GM19043 (cell line): ENCODE results near the gene LHFPL6.
"Not testable (repeated sequence)": the region's sequence is repeated elsewhere in the genome, so short reads cannot be mapped to it uniquely, and the experiment has no call there.

ENCODE experiments used
- ATAC-seq: cut with Tn5 transposase; IDR thresholded peaks from one replicate; pipeline ENCODE4 v1.9.1; 2021; ENCODE audit warnings: low read depth; ENCODE audit not compliant: unreplicated experiment

The LHFPL6 gene

GRCh38 chr13:39365879-39366278 lies 237.1 kb downstream of the LHFPL6 start:
- no peak for ATAC-seq

- ATAC-seq: no peak
Observed at GRCh38 chr13:39364947-39365468, 238.0 kb downstream of the LHFPL6 start.

- ATAC-seq: no peak
Observed at GRCh38 chr13:39363382-39363772, 239.6 kb downstream of the LHFPL6 start.

- ATAC-seq: no peak
Observed at GRCh38 chr13:39362652-39363381, 240.2 kb downstream of the LHFPL6 start.

- ATAC-seq: no peak
Observed at GRCh38 chr13:39353988-39354387, 249.0 kb downstream of the LHFPL6 start.

- ATAC-seq: no peak
Observed at GRCh38 chr13:39350461-39350881, 252.5 kb downstream of the LHFPL6 start.

GRCh38 chr13:39349391-39349960 lies 253.5 kb downstream of the LHFPL6 start:
- ATAC-seq: no peak

GRCh38 chr13:39347926-39348901 lies 254.8 kb downstream of the LHFPL6 start:
- no peak for ATAC-seq

GRCh38 chr13:39345982-39346381 lies 257.0 kb downstream of the LHFPL6 start:
- no peak for ATAC-seq

GRCh38 chr13:39341251-39341650 lies 261.7 kb downstream of the LHFPL6 start:
- ATAC-seq: no peak

- not testable (repeated sequence) for ATAC-seq
Observed at GRCh38 chr13:39338114-39338513, 264.9 kb downstream of the LHFPL6 start.

GRCh38 chr13:39336937-39337336 lies 266.1 kb downstream of the LHFPL6 start:
- ATAC-seq: no peak

- ATAC-seq: no peak
Observed at GRCh38 chr13:39336207-39336606, 266.8 kb downstream of the LHFPL6 start.

GRCh38 chr13:39335721-39336120 lies 267.3 kb downstream of the LHFPL6 start:
- ATAC-seq: no peak

- no peak for ATAC-seq
Observed at GRCh38 chr13:39330504-39330903, 272.5 kb downstream of the LHFPL6 start.

- no peak for ATAC-seq
Observed at GRCh38 chr13:39329182-39329639, 273.8 kb downstream of the LHFPL6 start.

GRCh38 chr13:39327172-39327479 lies 275.9 kb downstream of the LHFPL6 start:
- ATAC-seq: no peak

GRCh38 chr13:39326469-39327171 lies 276.4 kb downstream of the LHFPL6 start:
- ATAC-seq: no peak

GRCh38 chr13:39324806-39325311 lies 278.1 kb downstream of the LHFPL6 start:
- no peak for ATAC-seq
